K562 (cell line): ENCODE results near the gene HTR4. TPM values are rescaled to one million over a fixed set of nuclear protein-coding genes. Genes with fewer than 3 reads are reported as not detected.

ENCODE experiments used
- ATF7 ChIP-seq: fragments of 450-650 bp; IDR thresholded peaks from 2 replicates; pipeline ENCODE4 v1.7.1; 2014; ENCODE audit warnings: mild to moderate bottlenecking, moderate library complexity
- BRD4 ChIP-seq: fragments of 200-600 bp; sonication (generic); IDR thresholded peaks from 2 replicates; pipeline ENCODE4 v1.6.1; 2017; ENCODE audit warnings: inconsistent platforms
- DACH1 ChIP-seq: fragments of 450-650 bp; IDR thresholded peaks from 2 replicates; pipeline ENCODE4 v1.6.1; 2018; ENCODE audit not compliant: partially characterized antibody
- FOXA3 ChIP-seq, 2 experiments: fragments of 450-650 bp in 1 of 2; sonication (generic) in 1 of 2; formaldehyde crosslinking; IDR thresholded peaks in 1 of 2; conservative IDR thresholded peaks in 1 of 2; 2 replicates each; pipeline versions ENCODE4 v1.4.0 to v1.8.0; 2020 to 2022; ENCODE audit warnings: mild to moderate bottlenecking in 2 of 2, missing genetic modification reagents in 1 of 2
- HDAC8 ChIP-seq: fragments of 450-650 bp; IDR thresholded peaks from 2 replicates; pipeline ENCODE4 v1.6.1; 2016; ENCODE audit warnings: mild to moderate bottlenecking, missing genetic modification characterization, moderate library complexity, missing compliant biosample characterization
- KAT7 ChIP-seq: sonication (generic); formaldehyde crosslinking; IDR thresholded peaks from 2 replicates; pipeline ENCODE4 v1.8.0; 2022; ENCODE audit warnings: missing genetic modification reagents, mild to moderate bottlenecking, borderline replicate concordance
- PHTF2 ChIP-seq: fragments of 250-450 bp; sonication (Bioruptor Pico); IDR thresholded peaks from 2 replicates; pipeline ENCODE4 v1.5.0; 2021; ENCODE audit warnings: mild to moderate bottlenecking
- PML ChIP-seq: IDR thresholded peaks from 2 replicates; pipeline ENCODE4 v1.6.1; 2012; ENCODE audit warnings: low read length, inconsistent platforms
- TAL1 ChIP-seq: fragments of 450-650 bp; IDR thresholded peaks from 2 replicates; pipeline ENCODE4 v1.6.1; 2016; ENCODE audit warnings: mild to moderate bottlenecking
- TBL1XR1 ChIP-seq, 2 experiments: IDR thresholded peaks; 2 replicates each; pipeline ENCODE4 v1.6.1; 2012; ENCODE audit warnings: improper control_type of control experiment in 2 of 2, low read length in 2 of 2, mild to moderate bottlenecking in 1 of 2
- ZNF124 ChIP-seq: sonication (generic); formaldehyde crosslinking; IDR thresholded peaks from 2 replicates; pipeline ENCODE4 v1.8.1; 2022; ENCODE audit warnings: missing genetic modification reagents
- ZNF695 ChIP-seq: fragments of 450-650 bp; formaldehyde crosslinking; IDR thresholded peaks from 2 replicates; pipeline ENCODE4 v1.4.0; 2020; ENCODE audit warnings: mild to moderate bottlenecking, moderate library complexity
- polyA plus RNA-seq, 8 experiments: library from polyadenylated mRNA; depleted of rRNA in 4 of 8; stranded (reverse) in 5 of 8; unstranded in 3 of 8; fragments of >200 nt; fragmentation: Nextera tagmentation in 2 of 8; fragmentation: Illumina TruSeq in 1 of 8; extraction: Ambion mirVana in 2 of 8; extraction: Trizol in 1 of 8; gene quantifications; 2 replicates each; pipeline versions ENCODE4 v1.2.1 to v1.2.3, GENCODE V29; 2011 to 2014; ENCODE audit warnings: inconsistent platforms in 1 of 8, missing spikeins in 1 of 8
- total RNA-seq, 7 experiments: library from RNA; depleted of rRNA in 6 of 7; stranded (reverse); fragments of >200 nt in 6 of 7; fragmentation: Illumina TruSeq in 2 of 7; extraction: Trizol in 2 of 7; gene quantifications; 2 replicates each; pipeline versions ENCODE4 v1.2.1 to v1.2.3, GENCODE V29; 2011 to 2021; ENCODE audit warnings: low replicate concordance in 1 of 7
- TF ChIP-seq, protein P1 (sequence below), 2 experiments: fragments of 150-350 bp in 1 of 2; IDR thresholded peaks; 2 replicates each; pipeline ENCODE4 v1.6.1; 2012 to 2016; ENCODE audit warnings: low read depth in 2 of 2, low read length in 2 of 2, mild to moderate bottlenecking in 1 of 2, moderate library complexity in 1 of 2
- TF ChIP-seq, protein P2 (sequence below), 2 experiments: fragments of 450-650 bp in 1 of 2; sonication (generic) in 1 of 2; formaldehyde crosslinking in 1 of 2; IDR thresholded peaks in 1 of 2; conservative IDR thresholded peaks in 1 of 2; 2 replicates each; pipeline versions ENCODE4 v1.6.1 to v1.8.1; 2016 to 2023; ENCODE audit warnings: mild to moderate bottlenecking in 2 of 2, moderate library complexity in 2 of 2, inconsistent platforms in 1 of 2, missing genetic modification reagents in 1 of 2
- TF ChIP-seq, protein P3 (sequence below): sonication (generic); formaldehyde crosslinking; IDR thresholded peaks from 2 replicates; pipeline ENCODE4 v1.8.0; 2022; ENCODE audit warnings: mild to moderate bottlenecking, missing genetic modification reagents

The HTR4 gene
- total and polyA plus RNA-seq, 9 of the 15 experiments (the other 6 are each of a cell fraction or from before 2014, with no cell fraction given) = 0.13 TPM; not detected in 8

DNA sequence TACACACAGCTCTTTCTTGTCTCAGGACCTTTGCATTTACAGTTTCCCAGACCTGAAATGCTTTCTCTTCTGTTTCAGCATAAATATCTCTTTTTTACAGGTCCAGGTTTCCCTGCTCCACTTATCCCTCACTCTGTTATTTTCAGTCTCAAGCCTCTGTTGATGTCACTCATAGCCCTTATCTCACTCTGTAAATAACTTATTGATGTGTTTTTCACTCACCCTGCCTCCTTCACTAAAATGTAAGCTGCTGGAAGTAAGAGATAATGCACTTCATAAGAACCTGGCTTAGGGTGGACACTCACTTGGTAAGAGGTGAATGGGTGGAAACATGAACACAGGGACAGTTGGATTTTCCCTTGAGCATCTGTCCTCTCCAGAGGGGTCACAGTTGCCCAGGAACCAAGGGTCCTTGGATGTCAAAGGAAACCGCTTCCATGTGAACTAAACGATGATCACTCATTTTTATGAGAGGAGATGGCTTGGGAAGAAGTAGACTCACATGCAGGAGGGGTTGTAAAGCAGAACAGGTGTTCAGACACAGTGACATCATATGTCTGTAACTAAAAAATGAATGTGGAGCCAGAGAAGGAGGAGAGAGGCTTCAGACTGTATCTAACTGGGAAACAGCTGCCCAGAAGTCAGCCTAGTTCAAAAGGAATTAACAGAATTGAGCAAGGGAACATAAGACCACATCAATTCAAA, 5.5 kb upstream of the HTR4 start (continued):
- TF ChIP-seq, protein P1, sequence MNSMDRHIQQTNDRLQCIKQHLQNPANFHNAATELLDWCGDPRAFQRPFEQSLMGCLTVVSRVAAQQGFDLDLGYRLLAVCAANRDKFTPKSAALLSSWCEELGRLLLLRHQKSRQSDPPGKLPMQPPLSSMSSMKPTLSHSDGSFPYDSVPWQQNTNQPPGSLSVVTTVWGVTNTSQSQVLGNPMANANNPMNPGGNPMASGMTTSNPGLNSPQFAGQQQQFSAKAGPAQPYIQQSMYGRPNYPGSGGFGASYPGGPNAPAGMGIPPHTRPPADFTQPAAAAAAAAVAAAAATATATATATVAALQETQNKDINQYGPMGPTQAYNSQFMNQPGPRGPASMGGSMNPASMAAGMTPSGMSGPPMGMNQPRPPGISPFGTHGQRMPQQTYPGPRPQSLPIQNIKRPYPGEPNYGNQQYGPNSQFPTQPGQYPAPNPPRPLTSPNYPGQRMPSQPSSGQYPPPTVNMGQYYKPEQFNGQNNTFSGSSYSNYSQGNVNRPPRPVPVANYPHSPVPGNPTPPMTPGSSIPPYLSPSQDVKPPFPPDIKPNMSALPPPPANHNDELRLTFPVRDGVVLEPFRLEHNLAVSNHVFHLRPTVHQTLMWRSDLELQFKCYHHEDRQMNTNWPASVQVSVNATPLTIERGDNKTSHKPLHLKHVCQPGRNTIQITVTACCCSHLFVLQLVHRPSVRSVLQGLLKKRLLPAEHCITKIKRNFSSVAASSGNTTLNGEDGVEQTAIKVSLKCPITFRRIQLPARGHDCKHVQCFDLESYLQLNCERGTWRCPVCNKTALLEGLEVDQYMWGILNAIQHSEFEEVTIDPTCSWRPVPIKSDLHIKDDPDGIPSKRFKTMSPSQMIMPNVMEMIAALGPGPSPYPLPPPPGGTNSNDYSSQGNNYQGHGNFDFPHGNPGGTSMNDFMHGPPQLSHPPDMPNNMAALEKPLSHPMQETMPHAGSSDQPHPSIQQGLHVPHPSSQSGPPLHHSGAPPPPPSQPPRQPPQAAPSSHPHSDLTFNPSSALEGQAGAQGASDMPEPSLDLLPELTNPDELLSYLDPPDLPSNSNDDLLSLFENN (IDR thresholded peaks at IDR 0.05; ENCODE audit: low read depth in 2 of 2, low read length in 2 of 2) = peak in 1 of 2 experiments; percentile 44; a peak in 1 of 4 replicates
- TF ChIP-seq ZNF695 (CRISPR knock-in tag) (no peak), DACH1 (no peak), ATF7 (peak; percentile 53; the same call in 1 of the 2 replicates), FOXA3 (CRISPR knock-in tag; conservative IDR thresholded peaks at IDR 0.05 in 1 of 2, IDR thresholded peaks at IDR 0.05 in 1 of 2) (peak; percentile 35 to 93; a peak in 2 of 4 replicates), TBL1XR1 (IDR thresholded peaks at IDR 0.05; ENCODE audit: low read length in 2 of 2) (0 out of 4 replicates have a peak, but pooled peaks of 1 of the 2 experiments have one; percentile 22), HDAC8 (tag) (no peak), BRD4 (no peak), TAL1 (peak; percentile 86), KAT7 (CRISPR knock-in tag) (no peak), PHTF2 (CRISPR knock-in tag) (no peak), ZNF124 (no peak), PML (peak; percentile 29; the same call in 1 of the 2 replicates)
- TF ChIP-seq, protein P2, sequence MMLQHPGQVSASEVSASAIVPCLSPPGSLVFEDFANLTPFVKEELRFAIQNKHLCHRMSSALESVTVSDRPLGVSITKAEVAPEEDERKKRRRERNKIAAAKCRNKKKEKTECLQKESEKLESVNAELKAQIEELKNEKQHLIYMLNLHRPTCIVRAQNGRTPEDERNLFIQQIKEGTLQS (IDR thresholded peaks at IDR 0.05) = peak; percentile 38; the same call in 1 of the 2 replicates
- TF ChIP-seq, protein P2 (CRISPR knock-in tag; conservative IDR thresholded peaks at IDR 0.05) = no peak
- TF ChIP-seq, protein P3, sequence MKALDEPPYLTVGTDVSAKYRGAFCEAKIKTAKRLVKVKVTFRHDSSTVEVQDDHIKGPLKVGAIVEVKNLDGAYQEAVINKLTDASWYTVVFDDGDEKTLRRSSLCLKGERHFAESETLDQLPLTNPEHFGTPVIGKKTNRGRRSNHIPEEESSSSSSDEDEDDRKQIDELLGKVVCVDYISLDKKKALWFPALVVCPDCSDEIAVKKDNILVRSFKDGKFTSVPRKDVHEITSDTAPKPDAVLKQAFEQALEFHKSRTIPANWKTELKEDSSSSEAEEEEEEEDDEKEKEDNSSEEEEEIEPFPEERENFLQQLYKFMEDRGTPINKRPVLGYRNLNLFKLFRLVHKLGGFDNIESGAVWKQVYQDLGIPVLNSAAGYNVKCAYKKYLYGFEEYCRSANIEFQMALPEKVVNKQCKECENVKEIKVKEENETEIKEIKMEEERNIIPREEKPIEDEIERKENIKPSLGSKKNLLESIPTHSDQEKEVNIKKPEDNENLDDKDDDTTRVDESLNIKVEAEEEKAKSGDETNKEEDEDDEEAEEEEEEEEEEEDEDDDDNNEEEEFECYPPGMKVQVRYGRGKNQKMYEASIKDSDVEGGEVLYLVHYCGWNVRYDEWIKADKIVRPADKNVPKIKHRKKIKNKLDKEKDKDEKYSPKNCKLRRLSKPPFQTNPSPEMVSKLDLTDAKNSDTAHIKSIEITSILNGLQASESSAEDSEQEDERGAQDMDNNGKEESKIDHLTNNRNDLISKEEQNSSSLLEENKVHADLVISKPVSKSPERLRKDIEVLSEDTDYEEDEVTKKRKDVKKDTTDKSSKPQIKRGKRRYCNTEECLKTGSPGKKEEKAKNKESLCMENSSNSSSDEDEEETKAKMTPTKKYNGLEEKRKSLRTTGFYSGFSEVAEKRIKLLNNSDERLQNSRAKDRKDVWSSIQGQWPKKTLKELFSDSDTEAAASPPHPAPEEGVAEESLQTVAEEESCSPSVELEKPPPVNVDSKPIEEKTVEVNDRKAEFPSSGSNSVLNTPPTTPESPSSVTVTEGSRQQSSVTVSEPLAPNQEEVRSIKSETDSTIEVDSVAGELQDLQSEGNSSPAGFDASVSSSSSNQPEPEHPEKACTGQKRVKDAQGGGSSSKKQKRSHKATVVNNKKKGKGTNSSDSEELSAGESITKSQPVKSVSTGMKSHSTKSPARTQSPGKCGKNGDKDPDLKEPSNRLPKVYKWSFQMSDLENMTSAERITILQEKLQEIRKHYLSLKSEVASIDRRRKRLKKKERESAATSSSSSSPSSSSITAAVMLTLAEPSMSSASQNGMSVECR (CRISPR knock-in tag) = no peak
